Measurements from ENCODE around the gene DEF6. TPM values are rescaled to one million over a fixed set of nuclear protein-coding genes. Genes with fewer than 3 reads are reported as not detected.

The DEF6 gene
- total RNA-seq, 1 experiment from 2014 or later: 5.6 TPM

- H3K79me2 ChIP-seq (ENCODE audit: insufficient read depth, low read length): no peaks in the 10 kb centered on the region
- H3K4me1 ChIP-seq (ENCODE audit: insufficient read depth, low read length): no peaks in the 10 kb centered on the region; the same call in 1 of the 2 replicates
- H4K8ac ChIP-seq (replicated peaks; ENCODE audit: insufficient read length, low read depth, low read length): no peak overlapping the region
- no peak overlapping the region for H2AK5ac ChIP-seq (ENCODE audit: insufficient read length, low read length)
- no peak overlapping the region for H2BK5ac ChIP-seq (ENCODE audit: insufficient read length, low read length)
- H2BK20ac ChIP-seq (ENCODE audit: low read depth, low read length, poor library complexity, severe bottlenecking): no peak overlapping the region
- no peak overlapping the region for H3K23ac ChIP-seq (ENCODE audit: insufficient read length, low read depth, low read length)
- H3K23me2 ChIP-seq (ENCODE audit: insufficient read length, low read depth, low read length, poor library complexity, severe bottlenecking): no peaks in the 10 kb centered on the region
- H4K5ac ChIP-seq (ENCODE audit: insufficient read length, low read depth, low read length): no peak overlapping the region
- no peak overlapping the region for H3K27ac Mint-ChIP-seq
- H3T11ph ChIP-seq (ENCODE audit: low read length): no peak overlapping the region
- H3K27ac ChIP-seq (ENCODE audit: insufficient read length, low read depth, low read length): no peak overlapping the region
- H3K56ac ChIP-seq (ENCODE audit: insufficient read length, low read depth, low read length): no peak overlapping the region
- H2AFZ ChIP-seq (ENCODE audit: low read length): no peak overlapping the region
- no peak overlapping the region for H3K14ac ChIP-seq (ENCODE audit: insufficient read depth, low read length)
- DNase-seq: no peak
- no peak overlapping the region for H3K4ac ChIP-seq (ENCODE audit: low read depth, low read length)
- no CpG with 5 or more reads among the region's 3 CpGs for WGBS (ENCODE audit: extremely low coverage, insufficient read length, low lambda C conversion rate)
- no peak overlapping the region for H4K91ac ChIP-seq (ENCODE audit: insufficient read length, low read depth, low read length)
- H2BK120ac ChIP-seq (ENCODE audit: low read depth, low read length, poor library complexity, severe bottlenecking): no peak overlapping the region
- H3K27me3 ChIP-seq (ENCODE audit: insufficient read depth, low read length): no peaks in the 10 kb centered on the region
- no peak overlapping the region for H3K9ac ChIP-seq (ENCODE audit: extremely low read depth, insufficient read length, low read length)
- H3K27me3 Mint-ChIP-seq (ENCODE audit: low read depth): no peaks in the 10 kb centered on the region
- H3K36me3 Mint-ChIP-seq (ENCODE audit: insufficient read depth in 1 of 3, low read depth in 3 of 3): no peaks in the 10 kb centered on the region; a peak in 1 of 7 replicates
- no peaks in the 10 kb centered on the region for H4K20me1 ChIP-seq (ENCODE audit: control insufficient read depth, insufficient read depth, insufficient read length)
- no peak overlapping the region for H3K18ac ChIP-seq (ENCODE audit: insufficient read length, low read depth, low read length)
- H3K4me3 Mint-ChIP-seq: no peak overlapping the region
- no peak for TF ChIP-seq CTCF (conservative IDR thresholded peaks at IDR 0.05)
- no peak overlapping the region for H2BK15ac ChIP-seq (ENCODE audit: low read depth, low read length)
- H3K9me3 ChIP-seq (ENCODE audit: control insufficient read depth, low read depth, low read length): no peaks in the 10 kb centered on the region
- no peak overlapping the region for H3K4me2 ChIP-seq (ENCODE audit: insufficient read depth, insufficient read length, low read length)
- H2BK12ac ChIP-seq (ENCODE audit: insufficient read length, low read depth, low read length): no peak overlapping the region
- no peaks in the 10 kb centered on the region for H3K9me3 Mint-ChIP-seq
- H3K4me1 Mint-ChIP-seq: peaks cover 19 to 24% of the 10 kb centered on the region in 2 experiments
- H3K79me1 ChIP-seq (ENCODE audit: insufficient read depth, low read depth, low read length, poor library complexity, severe bottlenecking): no peaks in the 10 kb centered on the region
Observed at GRCh38 chr6:35251949-35252348, 45.7 kb upstream of the DEF6 start.
